IPS-NIHi7 (cell line): ENCODE results near the gene KDM5A.
"Not testable (repeated sequence)": the region's sequence is repeated elsewhere in the genome, so short reads cannot be mapped to it uniquely, and the experiment has no call there.

ENCODE experiments used
- DNase-seq: peaks from one replicate; pipeline ENCODE4 v3.0.0; 2012; ENCODE audit warnings: mixed read lengths; ENCODE audit errors: extremely low spot score

Gene KDM5A

GRCh38 chr12:238736-239398 lies 150.3 kb downstream of the KDM5A start:
- DNase-seq = no peak

- DNase-seq = no peak
These were observed 151.0 kb downstream of the KDM5A start for GRCh38 chr12:238116-238515.

GRCh38 chr12:237026-237815 lies 151.9 kb downstream of the KDM5A start:
- DNase-seq = no peak

DNA sequence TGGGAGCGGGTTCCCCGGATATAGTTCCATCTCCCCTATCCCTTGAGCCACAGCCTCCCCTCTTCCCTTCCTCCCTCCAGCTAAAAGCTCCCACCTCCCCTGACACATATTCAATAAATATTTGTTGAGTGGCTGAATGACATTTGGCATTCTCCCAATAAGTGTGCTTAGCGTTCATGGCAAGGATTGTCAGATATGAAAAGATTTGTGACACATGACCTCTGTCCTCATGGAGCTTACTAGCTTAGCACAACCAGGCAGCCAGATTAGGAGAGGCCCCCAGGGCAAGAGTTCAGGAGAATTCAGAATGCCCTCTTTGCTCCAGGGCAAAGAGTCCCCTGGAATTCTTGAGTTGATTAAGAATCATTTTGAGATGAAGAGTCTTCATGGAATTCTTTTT lies 152.7 kb downstream of the KDM5A start:
- DNase-seq = no peak

GRCh38 chr12:235967-236366 lies 153.2 kb downstream of the KDM5A start:
- not testable (repeated sequence) for DNase-seq

- DNase-seq = no peak
These were observed 154.2 kb downstream of the KDM5A start for GRCh38 chr12:234891-235415.

DNA sequence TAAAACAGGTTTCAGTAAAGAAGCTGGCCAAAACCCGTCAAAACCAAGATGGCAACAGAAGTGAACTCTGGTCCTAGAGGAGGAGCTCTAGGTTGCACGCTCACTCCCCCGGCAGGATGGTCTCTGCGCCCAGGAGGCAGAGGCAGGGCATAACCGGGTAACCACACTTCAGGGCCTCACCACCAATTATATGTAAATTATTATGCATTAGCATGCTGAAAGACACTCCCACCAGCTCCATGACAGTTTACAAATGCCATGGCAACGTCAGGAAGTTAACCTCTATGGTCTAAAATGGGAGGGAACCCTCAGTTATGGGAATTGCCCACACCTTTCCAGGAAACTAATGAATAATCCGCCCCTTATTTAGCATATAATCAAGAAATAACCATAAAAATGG lies 155.1 kb downstream of the KDM5A start:
- DNase-seq = no peak

GRCh38 chr12:233615-233968 lies 155.5 kb downstream of the KDM5A start:
- no peak for DNase-seq

- DNase-seq = no peak
These were observed 156.1 kb downstream of the KDM5A start for GRCh38 chr12:232731-233614.

- DNase-seq = no peak
These were observed 158.0 kb downstream of the KDM5A start for GRCh38 chr12:230925-231671.
